ENCODE results near the gene CNDP1.
A peak's percentile ranks its signal among the peaks of the same experiment; 100 is the strongest.
"Not testable (repeated sequence)": the region's sequence is repeated elsewhere in the genome, so short reads cannot be mapped to it uniquely, and the experiment has no call there.

Gene CNDP1

GRCh38 chr18:74495581-74496507 lies 38.5 kb upstream of the CNDP1 start, which contains the start of gene CNDP2:
Gene CNDP2, plus strand, starts transcription at chr18:74496363. Its CDS starts 3,611 bp downstream, at chr18:74499974.
- peak; percentile 100 for FAIRE-seq
- peak; percentile 90 for DNase-seq (ENCODE audit: insufficient read length, low spot score)

GRCh38 chr18:74496508-74497323 lies 37.6 kb upstream of the CNDP1 start:
- DNase-seq (ENCODE audit: insufficient read length, low spot score) (no peak), FAIRE-seq (peak; percentile 47)
- TF ChIP-seq POU2F2 (IDR thresholded peaks at IDR 0.05; ENCODE audit: low read depth, low read length) = no peak
- TF ChIP-seq POLR2AphosphoS5 (IDR thresholded peaks at IDR 0.05; ENCODE audit: low read depth, low read length) = no peak
- no peak; the same call in 1 of the 2 replicates for TF ChIP-seq POLR2A (IDR thresholded peaks at IDR 0.05; ENCODE audit: low read depth, low read length)
- no peak for TF ChIP-seq PAX5 (IDR thresholded peaks at IDR 0.05; ENCODE audit: insufficient read depth, low read length, severe bottlenecking)
- TF ChIP-seq SPI1 (IDR thresholded peaks at IDR 0.05; ENCODE audit: low read depth, low read length) = no peak
- no peak for TF ChIP-seq TAF1 (IDR thresholded peaks at IDR 0.05; ENCODE audit: low read depth, low read length)

More at GRCh38 chr18:74495581-74496507, 38.5 kb upstream of the CNDP1 start, which contains the start of gene CNDP2:
- peak; percentile 53 for TF ChIP-seq POLR2A (IDR thresholded peaks at IDR 0.05; ENCODE audit: low read depth, low read length)
- no peak for TF ChIP-seq POU2F2 (IDR thresholded peaks at IDR 0.05; ENCODE audit: low read depth, low read length)
- 0 out of 2 replicates have a peak, but pooled peaks have one; percentile 28 for TF ChIP-seq TAF1 (IDR thresholded peaks at IDR 0.05; ENCODE audit: low read depth, low read length)
- peak; percentile 58 for TF ChIP-seq SPI1 (IDR thresholded peaks at IDR 0.05; ENCODE audit: low read depth, low read length)
- TF ChIP-seq POLR2AphosphoS5 (IDR thresholded peaks at IDR 0.05; ENCODE audit: low read depth, low read length) = peak; percentile 70

- TF ChIP-seq POU2F2 (IDR thresholded peaks at IDR 0.05; ENCODE audit: low read depth, low read length) = no peak
- TF ChIP-seq PAX5 (IDR thresholded peaks at IDR 0.05; ENCODE audit: insufficient read depth, low read length, severe bottlenecking) = no peak
- TF ChIP-seq POLR2AphosphoS5 (IDR thresholded peaks at IDR 0.05; ENCODE audit: low read depth, low read length) = no peak
- TF ChIP-seq TAF1 (IDR thresholded peaks at IDR 0.05; ENCODE audit: low read depth, low read length) = no peak
- TF ChIP-seq POLR2A (IDR thresholded peaks at IDR 0.05; ENCODE audit: low read depth, low read length) = no peak
- TF ChIP-seq SPI1 (IDR thresholded peaks at IDR 0.05; ENCODE audit: low read depth, low read length) = no peak
- FAIRE-seq (peak; percentile 68), DNase-seq (ENCODE audit: insufficient read length, low spot score) (no peak)
These were observed 37.0 kb upstream of the CNDP1 start for GRCh38 chr18:74497324-74497676.

- DNase-seq (ENCODE audit: insufficient read length, low spot score) (no peak), FAIRE-seq (no peak)
- TF ChIP-seq POLR2A (IDR thresholded peaks at IDR 0.05; ENCODE audit: low read depth, low read length) (no peak), SPI1 (IDR thresholded peaks at IDR 0.05; ENCODE audit: low read depth, low read length) (peak; percentile 69; the same call in 1 of the 2 replicates)
These were observed 36.5 kb upstream of the CNDP1 start for GRCh38 chr18:74497778-74498177.

GRCh38 chr18:74498712-74499627 lies 35.3 kb upstream of the CNDP1 start:
- DNase-seq (ENCODE audit: insufficient read length, low spot score) = peak; percentile 58
- peak; percentile 94 for FAIRE-seq
- TF ChIP-seq TAF1 (IDR thresholded peaks at IDR 0.05; ENCODE audit: low read depth, low read length) (no peak), SPI1 (IDR thresholded peaks at IDR 0.05; ENCODE audit: low read depth, low read length) (peak; percentile 61)

- TF ChIP-seq POLR2A (IDR thresholded peaks at IDR 0.05; ENCODE audit: low read depth, low read length) (peak; percentile 52), POLR2AphosphoS5 (IDR thresholded peaks at IDR 0.05; ENCODE audit: low read depth, low read length) (peak; percentile 23; the same call in 1 of the 2 replicates), SPI1 (IDR thresholded peaks at IDR 0.05; ENCODE audit: low read depth, low read length) (no peak), TAF1 (IDR thresholded peaks at IDR 0.05; ENCODE audit: low read depth, low read length) (peak; percentile 32; the same call in 1 of the 2 replicates), PAX5 (IDR thresholded peaks at IDR 0.05; ENCODE audit: insufficient read depth, low read length, severe bottlenecking) (no peak)
- no peak for FAIRE-seq
- peak; percentile 59 for DNase-seq (ENCODE audit: insufficient read length, low spot score)
These were observed 34.7 kb upstream of the CNDP1 start for GRCh38 chr18:74499633-74500032.

- TF ChIP-seq TAF1 (IDR thresholded peaks at IDR 0.05; ENCODE audit: low read depth, low read length) (no peak), POU2F2 (IDR thresholded peaks at IDR 0.05; ENCODE audit: low read depth, low read length) (no peak), POLR2A (IDR thresholded peaks at IDR 0.05; ENCODE audit: low read depth, low read length) (no peak), PAX5 (IDR thresholded peaks at IDR 0.05; ENCODE audit: insufficient read depth, low read length, severe bottlenecking) (no peak), POLR2AphosphoS5 (IDR thresholded peaks at IDR 0.05; ENCODE audit: low read depth, low read length) (no peak), SPI1 (IDR thresholded peaks at IDR 0.05; ENCODE audit: low read depth, low read length) (no peak)
- DNase-seq (ENCODE audit: insufficient read length, low spot score) (no peak), FAIRE-seq (no peak)
These were observed 33.9 kb upstream of the CNDP1 start for GRCh38 chr18:74500372-74500771.

- not testable (repeated sequence) for DNase-seq (ENCODE audit: insufficient read length, low spot score); FAIRE-seq
- TF ChIP-seq SPI1 (IDR thresholded peaks at IDR 0.05; ENCODE audit: low read depth, low read length) = peak; percentile 61
These were observed 33.5 kb upstream of the CNDP1 start for GRCh38 chr18:74500774-74501173.

- DNase-seq (ENCODE audit: insufficient read length, low spot score) = no peak
- FAIRE-seq = peak; percentile 28
- no peak for TF ChIP-seq TAF1 (IDR thresholded peaks at IDR 0.05; ENCODE audit: low read depth, low read length)
- no peak for TF ChIP-seq POLR2A (IDR thresholded peaks at IDR 0.05; ENCODE audit: low read depth, low read length)
- no peak for TF ChIP-seq SPI1 (IDR thresholded peaks at IDR 0.05; ENCODE audit: low read depth, low read length)
- no peak for TF ChIP-seq POU2F2 (IDR thresholded peaks at IDR 0.05; ENCODE audit: low read depth, low read length)
- TF ChIP-seq POLR2AphosphoS5 (IDR thresholded peaks at IDR 0.05; ENCODE audit: low read depth, low read length) = no peak
- no peak for TF ChIP-seq PAX5 (IDR thresholded peaks at IDR 0.05; ENCODE audit: insufficient read depth, low read length, severe bottlenecking)
These were observed 32.9 kb upstream of the CNDP1 start for GRCh38 chr18:74501386-74501785.
